GM19351 (cell line): Measurements from ENCODE around the gene APOL4.
"Not testable (repeated sequence)": the region's sequence is repeated elsewhere in the genome, so short reads cannot be mapped to it uniquely, and the experiment has no call there.

Source experiments
- ATAC-seq: cut with Tn5 transposase; IDR thresholded peaks from one replicate; pipeline ENCODE4 v1.9.1; 2021; ENCODE audit warnings: mild to moderate bottlenecking, moderate library complexity; ENCODE audit not compliant: unreplicated experiment

Gene APOL4

GRCh38 chr22:36232715-36233401, 31.2 kb upstream of the APOL4 start:
- ATAC-seq = no peak

GRCh38 chr22:36231051-36231450, 29.4 kb upstream of the APOL4 start:
- not testable (repeated sequence) for ATAC-seq

- not testable (repeated sequence) for ATAC-seq
Observed at GRCh38 chr22:36229649-36230048, 28.0 kb upstream of the APOL4 start.

- ATAC-seq = no peak
Observed at GRCh38 chr22:36228944-36229343, 27.3 kb upstream of the APOL4 start.

GRCh38 chr22:36228369-36228768, 26.8 kb upstream of the APOL4 start:
- not testable (repeated sequence) for ATAC-seq

- ATAC-seq = no peak
Observed at GRCh38 chr22:36227806-36228205, 26.2 kb upstream of the APOL4 start.

- no peak for ATAC-seq
Observed at GRCh38 chr22:36227396-36227795, 25.8 kb upstream of the APOL4 start.

- ATAC-seq = no peak
Observed at GRCh38 chr22:36226189-36226588, 24.6 kb upstream of the APOL4 start.

- no peak for ATAC-seq
Observed at GRCh38 chr22:36225333-36225922, 23.8 kb upstream of the APOL4 start.

- ATAC-seq = no peak
Observed at GRCh38 chr22:36224245-36224644, 22.6 kb upstream of the APOL4 start.

- no peak for ATAC-seq
Observed at GRCh38 chr22:36223504-36223903, 21.9 kb upstream of the APOL4 start.

- ATAC-seq = no peak
Observed at GRCh38 chr22:36222887-36223450, 21.4 kb upstream of the APOL4 start.

- ATAC-seq = no peak
Observed at GRCh38 chr22:36221799-36222751, 20.5 kb upstream of the APOL4 start.

GRCh38 chr22:36220451-36220921, 18.9 kb upstream of the APOL4 start:
- no peak for ATAC-seq

- no peak for ATAC-seq
Observed at GRCh38 chr22:36218648-36219193, 17.1 kb upstream of the APOL4 start.

GRCh38 chr22:36215981-36216380, 14.4 kb upstream of the APOL4 start:
- ATAC-seq = no peak

- ATAC-seq = no peak
Observed at GRCh38 chr22:36213586-36213985, 12.0 kb upstream of the APOL4 start.

- no peak for ATAC-seq
Observed at GRCh38 chr22:36212901-36213300, 11.3 kb upstream of the APOL4 start.

- no peak for ATAC-seq
Observed at GRCh38 chr22:36211237-36211861, 9.7 kb upstream of the APOL4 start.

- ATAC-seq = no peak
Observed at GRCh38 chr22:36210224-36210623, 8.6 kb upstream of the APOL4 start.
